Thoracic aorta (tissue), 2 donors: ENCODE measurements around the gene ACAP1. TPM values are rescaled to one million over a fixed set of nuclear protein-coding genes. Genes with fewer than 3 reads are reported as not detected.

Experiments
- ATAC-seq: fragments of 150-250 bp; one replicate; pipeline ENCODE4 v1.8.0; 2017; ENCODE audit warnings: low read depth; ENCODE audit not compliant: insufficient number of reproducible peaks, low FRiP score
- DNase-seq: peaks from one replicate; pipeline ENCODE4 v3.0.0-alpha.2; 2020; ENCODE audit warnings: low spot score
- H3K27ac ChIP-seq, 2 donors: fragments of 200-600 bp; sonication (generic); 1 replicate in 1 of 2; 2 replicates in 1 of 2; pipeline ENCODE4 v1.5.1; 2016; ENCODE audit warnings: mild to moderate bottlenecking in 2 of 2, moderate library complexity in 2 of 2
- H3K27me3 ChIP-seq: fragments of 200-600 bp; sonication (generic); replicated peaks from 2 replicates; pipeline ENCODE4 v1.6.0; 2016; ENCODE audit warnings: mild to moderate bottlenecking; ENCODE audit not compliant: insufficient read depth
- H3K36me3 ChIP-seq: fragments of 200-600 bp; sonication (generic); one replicate; pipeline ENCODE4 v1.5.1; 2016
- H3K4me1 ChIP-seq, 2 donors: fragments of 200-600 bp; sonication (generic); 1 replicate in 1 of 2; 2 replicates in 1 of 2; pipeline versions ENCODE4 v1.5.1 to v1.6.0; 2016; ENCODE audit warnings: low read depth in 2 of 2, mild to moderate bottlenecking in 1 of 2; ENCODE audit not compliant: control insufficient read depth in 1 of 2
- H3K4me3 ChIP-seq: fragments of 200-600 bp; sonication (generic); 2 replicates; pipeline ENCODE4 v1.5.1; 2016; ENCODE audit warnings: mild to moderate bottlenecking
- H3K9me3 ChIP-seq: fragments of 200-600 bp; sonication (generic); 2 replicates; pipeline ENCODE4 v1.5.1; 2016
- CTCF ChIP-seq: fragments of 200-600 bp; sonication (generic); IDR thresholded peaks from one replicate; pipeline ENCODE4 v1.5.1; 2019; ENCODE audit warnings: antibody characterized with exemption
- total RNA-seq, 2 donors: library from RNA; depleted of rRNA; stranded (reverse); fragments of >200 nt; gene quantifications; one replicate each; pipeline versions ENCODE4 v1.1.0 to v1.2.3, GENCODE V29; 2016

The ACAP1 gene
- total RNA-seq, 2 donors from 2014 or later, result 6.8 to 9.9 TPM

GRCh38 chr17:7341842-7342241 lies 5.5 kb downstream of the ACAP1 start:
- no peak for DNase-seq
- Histone ChIP-seq H3K27me3 (no peaks in the 10 kb centered on the region), H3K9me3 (no peaks in the 10 kb centered on the region), H3K4me3 (no peak overlapping the region), H3K36me3 (no peaks in the 10 kb centered on the region), H3K27ac (no peak overlapping the region), H3K4me1 (no peaks in the 10 kb centered on the region)
- TF ChIP-seq CTCF, result no peak
- ATAC-seq, result no peak

DNA sequence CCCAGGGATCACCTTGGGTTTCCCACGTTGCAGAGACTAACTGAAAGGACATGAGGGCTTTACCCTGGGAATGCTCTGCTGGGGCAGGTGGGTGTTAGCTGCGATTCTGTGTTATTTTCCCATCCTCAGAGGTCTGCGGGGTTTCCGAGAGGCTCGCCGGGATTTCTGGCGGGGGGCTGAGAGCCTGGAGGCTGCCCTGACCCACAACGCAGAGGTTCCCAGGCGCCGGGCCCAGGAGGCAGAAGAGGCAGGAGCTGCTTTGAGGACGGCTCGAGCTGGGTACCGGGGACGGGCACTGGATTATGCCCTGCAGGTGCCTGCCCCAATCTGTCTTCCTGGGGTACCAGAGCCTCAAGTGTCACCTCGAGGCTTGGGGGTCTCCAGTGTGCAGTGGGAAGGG lies 6.9 kb downstream of the ACAP1 start:
- ATAC-seq (no peak), DNase-seq (no peak)
- Histone ChIP-seq H3K4me1 (no peaks in the 10 kb centered on the region), H3K36me3 (no peaks in the 10 kb centered on the region), H3K27me3 (no peaks in the 10 kb centered on the region), H3K4me3 (no peak overlapping the region), H3K27ac (no peak overlapping the region), H3K9me3 (no peaks in the 10 kb centered on the region)
- no peak for TF ChIP-seq CTCF

- Histone ChIP-seq H3K27me3 (no peaks in the 10 kb centered on the region), H3K27ac (no peak overlapping the region), H3K4me1 (peaks cover 5 to 14% of the 10 kb centered on the region in 2 donors), H3K36me3 (no peaks in the 10 kb centered on the region), H3K4me3 (no peak overlapping the region), H3K9me3 (no peaks in the 10 kb centered on the region)
- ATAC-seq (no peak), DNase-seq (no peak)
- TF ChIP-seq CTCF, result no peak
These were observed 10.7 kb downstream of the ACAP1 start for GRCh38 chr17:7346761-7347614.

DNA sequence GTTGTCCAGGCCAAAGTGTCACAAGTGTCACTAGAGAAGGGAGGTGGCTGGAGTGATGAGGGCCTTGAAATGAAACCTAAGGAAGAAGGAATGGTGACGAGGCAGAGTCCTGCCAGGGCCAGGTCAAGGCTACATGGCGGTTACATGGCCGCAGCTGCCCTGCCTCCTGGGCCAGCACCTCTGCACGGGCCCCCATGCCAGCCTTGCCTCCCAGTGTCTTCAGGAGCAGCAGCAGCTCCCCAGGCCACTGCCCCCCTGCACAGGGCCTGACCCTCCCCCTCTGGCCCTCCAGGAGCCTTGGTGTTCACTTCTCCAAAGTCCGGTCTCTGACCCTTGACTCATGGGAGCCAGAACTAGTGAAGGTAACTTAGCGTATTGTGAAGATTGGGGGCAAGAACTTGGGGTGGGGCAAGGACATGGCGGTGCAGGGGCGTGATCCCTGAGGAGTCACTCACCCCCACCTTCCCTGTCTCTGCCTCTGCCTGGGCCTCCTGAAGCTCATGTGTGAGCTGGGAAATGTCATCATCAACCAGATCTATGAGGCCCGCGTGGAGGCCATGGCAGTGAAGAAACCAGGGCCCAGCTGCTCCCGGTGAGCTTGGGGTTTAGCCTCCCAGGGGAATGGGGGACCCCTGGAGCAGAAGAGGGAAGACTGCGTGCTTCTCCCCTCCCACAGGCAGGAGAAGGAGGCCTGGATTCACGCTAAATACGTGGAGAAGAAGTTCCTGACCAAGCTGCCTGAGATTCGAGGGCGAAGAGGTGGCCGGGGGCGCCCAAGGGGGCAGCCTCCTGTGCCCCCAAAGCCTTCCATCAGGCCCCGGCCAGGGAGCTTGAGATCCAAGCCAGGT lies 11.5 kb downstream of the ACAP1 start:
- Histone ChIP-seq H3K4me3 (no peak overlapping the region), H3K36me3 (no peaks in the 10 kb centered on the region), H3K4me1 (peaks cover 9 to 19% of the 10 kb centered on the region in 2 donors), H3K9me3 (no peaks in the 10 kb centered on the region), H3K27ac (no peak overlapping the region), H3K27me3 (no peaks in the 10 kb centered on the region)
- TF ChIP-seq CTCF, result no peak
- ATAC-seq (no peak), DNase-seq (no peak)
